Subcutaneous adipose tissue (tissue), 4 donors: ENCODE data around the gene RNF125. TPM values are rescaled to one million over a fixed set of nuclear protein-coding genes. Genes with fewer than 3 reads are reported as not detected.

Experiments used
- total RNA-seq, 4 donors: library from RNA; depleted of rRNA; stranded (reverse); fragments of >200 nt; gene quantifications; one replicate each; pipeline ENCODE4 v1.1.0, GENCODE V29; 2016
- TF ChIP-seq, protein P1 (sequence below): fragments of 450-650 bp; IDR thresholded peaks from one replicate; pipeline ENCODE4 v1.5.1; 2016; ENCODE audit warnings: low read depth, mild to moderate bottlenecking, control low read depth, antibody characterized with exemption, moderate library complexity

Gene RNF125
- total RNA-seq, 4 donors from 2014 or later = 15.6 to 24.9 (median 19.4) TPM

DNA sequence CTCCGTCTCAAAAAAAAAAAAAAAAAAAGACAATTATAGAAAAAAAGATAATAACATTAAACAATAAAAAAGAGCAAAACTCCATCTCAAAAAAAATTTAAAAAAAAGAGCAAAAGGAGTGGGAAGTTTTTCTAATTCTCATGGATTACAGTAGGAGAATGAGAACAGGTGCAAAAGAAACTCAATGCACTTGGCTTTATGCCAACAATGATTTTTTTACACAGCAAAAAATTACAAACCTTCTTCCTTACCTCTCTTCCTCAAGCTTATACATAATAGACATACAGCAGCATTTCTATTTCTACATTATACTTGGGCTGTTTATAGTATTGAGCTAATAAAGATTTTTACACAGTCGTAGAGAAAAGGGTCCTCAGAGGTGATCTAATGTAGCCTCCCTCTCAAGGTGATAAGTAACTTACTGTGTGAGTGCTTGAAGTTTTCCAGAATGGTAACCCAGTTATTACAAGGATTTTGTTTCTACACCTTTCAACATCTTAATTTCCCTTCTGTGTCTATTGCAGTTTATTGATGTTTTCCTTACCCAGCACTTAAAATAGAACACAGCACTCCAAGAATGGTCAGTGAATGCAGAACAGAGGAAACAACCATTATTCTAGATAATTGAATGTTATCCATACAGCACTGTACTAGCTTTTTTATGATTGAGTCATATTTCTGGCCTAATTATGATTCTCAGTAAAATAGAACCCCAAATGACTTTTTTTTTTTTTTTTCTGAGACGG lies 38.2 kb downstream of the RNF125 start:
- TF ChIP-seq, protein P1, sequence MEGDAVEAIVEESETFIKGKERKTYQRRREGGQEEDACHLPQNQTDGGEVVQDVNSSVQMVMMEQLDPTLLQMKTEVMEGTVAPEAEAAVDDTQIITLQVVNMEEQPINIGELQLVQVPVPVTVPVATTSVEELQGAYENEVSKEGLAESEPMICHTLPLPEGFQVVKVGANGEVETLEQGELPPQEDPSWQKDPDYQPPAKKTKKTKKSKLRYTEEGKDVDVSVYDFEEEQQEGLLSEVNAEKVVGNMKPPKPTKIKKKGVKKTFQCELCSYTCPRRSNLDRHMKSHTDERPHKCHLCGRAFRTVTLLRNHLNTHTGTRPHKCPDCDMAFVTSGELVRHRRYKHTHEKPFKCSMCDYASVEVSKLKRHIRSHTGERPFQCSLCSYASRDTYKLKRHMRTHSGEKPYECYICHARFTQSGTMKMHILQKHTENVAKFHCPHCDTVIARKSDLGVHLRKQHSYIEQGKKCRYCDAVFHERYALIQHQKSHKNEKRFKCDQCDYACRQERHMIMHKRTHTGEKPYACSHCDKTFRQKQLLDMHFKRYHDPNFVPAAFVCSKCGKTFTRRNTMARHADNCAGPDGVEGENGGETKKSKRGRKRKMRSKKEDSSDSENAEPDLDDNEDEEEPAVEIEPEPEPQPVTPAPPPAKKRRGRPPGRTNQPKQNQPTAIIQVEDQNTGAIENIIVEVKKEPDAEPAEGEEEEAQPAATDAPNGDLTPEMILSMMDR = no peak

DNA sequence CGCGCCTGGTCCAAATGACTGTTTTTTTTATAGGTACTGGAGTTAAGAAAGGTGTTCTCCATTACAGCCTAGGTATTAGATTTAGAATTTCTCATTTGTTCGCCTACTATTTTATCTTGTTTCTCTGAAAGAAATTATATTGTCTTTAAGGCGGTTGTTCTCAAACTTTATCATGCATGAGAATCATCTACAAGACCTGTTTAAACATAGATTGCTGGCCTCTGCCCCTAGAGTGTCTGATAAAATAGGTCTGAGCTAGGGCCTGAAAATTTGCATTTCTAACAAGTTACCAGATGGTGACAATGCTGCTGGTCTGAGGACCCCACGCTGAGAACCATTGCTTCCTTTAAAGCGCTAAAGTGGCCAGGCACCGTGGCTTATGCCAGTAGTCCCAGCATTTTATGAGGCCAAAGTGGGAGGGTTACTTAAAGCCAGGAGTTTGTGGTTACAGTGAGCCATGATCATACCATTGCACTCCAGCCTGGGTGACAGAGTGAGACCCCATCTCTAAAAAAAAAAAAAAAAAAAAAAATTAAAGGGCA lies 39.1 kb downstream of the RNF125 start:
- TF ChIP-seq, protein P1 = no peak

DNA sequence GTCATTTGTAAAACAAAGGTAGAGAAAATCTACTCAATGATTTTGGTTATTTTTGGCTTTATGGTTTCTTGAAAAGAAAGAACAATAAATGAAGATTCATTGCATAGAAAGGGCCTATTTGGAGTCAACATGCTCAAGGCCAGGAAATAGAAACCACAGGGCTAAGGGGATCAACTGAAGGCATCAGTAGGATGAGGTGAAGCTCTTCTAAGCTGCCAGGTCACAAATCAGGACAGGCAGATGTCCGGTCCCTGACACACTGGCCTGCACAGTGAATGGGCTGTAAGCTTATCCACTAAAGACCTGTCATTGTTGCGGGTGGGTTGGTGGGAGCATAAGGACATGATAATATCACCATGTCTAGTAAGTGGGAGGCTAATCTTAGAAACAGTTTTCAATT lies 41.4 kb downstream of the RNF125 start:
- TF ChIP-seq, protein P1 = no peak

DNA sequence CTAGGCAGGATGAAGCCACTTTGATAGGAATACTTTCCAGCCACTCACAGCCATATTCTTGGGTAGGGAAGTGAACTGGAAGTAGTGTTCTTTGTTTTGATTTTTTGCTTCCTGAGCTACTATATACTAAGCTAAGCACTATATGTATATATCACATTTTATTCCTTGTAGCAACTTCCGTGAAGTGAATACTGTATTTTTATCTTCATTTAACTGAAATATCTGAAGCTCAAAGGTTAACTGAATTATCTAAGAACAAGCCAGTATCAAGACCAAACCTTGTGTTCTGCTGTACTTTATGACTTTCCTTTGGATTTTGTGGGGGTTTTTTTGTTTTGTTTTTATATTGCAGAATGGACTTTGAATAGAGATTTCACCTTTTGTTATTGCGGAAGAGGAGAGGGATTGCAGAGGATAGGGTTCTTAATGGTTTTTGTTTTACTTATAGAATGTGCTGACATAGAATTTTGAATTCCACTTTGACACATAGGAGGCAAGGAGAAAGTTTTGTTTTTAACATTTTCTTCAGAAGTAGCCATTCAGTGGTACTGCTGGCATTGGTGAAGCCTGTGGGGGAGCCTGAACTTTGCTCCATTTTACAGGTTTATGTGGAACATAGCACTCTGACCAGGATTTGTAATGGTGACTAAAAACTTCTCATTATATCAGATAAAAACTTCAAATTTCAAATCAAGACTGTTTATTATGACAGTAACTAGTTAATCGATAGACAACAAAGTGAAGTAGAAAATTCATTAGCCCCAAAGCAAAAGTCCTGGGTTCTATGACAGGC lies 48.9 kb downstream of the RNF125 start:
- TF ChIP-seq, protein P1 = no peak

DNA sequence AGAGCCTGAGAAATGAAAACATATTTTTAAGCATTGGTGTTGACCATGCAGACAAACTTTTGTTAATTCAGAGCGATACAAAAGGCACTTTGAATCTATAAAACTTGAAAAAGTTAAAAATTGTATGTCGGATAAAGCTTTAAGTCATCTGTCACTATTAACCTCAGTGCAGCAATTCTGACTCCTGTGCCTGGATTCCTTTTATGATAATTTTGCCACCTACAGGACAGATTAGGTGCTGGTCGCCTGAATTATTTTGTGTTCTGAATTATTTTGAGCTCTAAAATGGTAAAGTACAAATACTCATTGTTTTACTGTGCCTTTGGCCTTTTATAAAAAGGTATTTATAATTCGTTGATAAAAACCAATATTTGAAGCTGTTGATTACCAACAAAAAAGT lies 53.7 kb downstream of the RNF125 start:
- TF ChIP-seq, protein P1 = no peak

DNA sequence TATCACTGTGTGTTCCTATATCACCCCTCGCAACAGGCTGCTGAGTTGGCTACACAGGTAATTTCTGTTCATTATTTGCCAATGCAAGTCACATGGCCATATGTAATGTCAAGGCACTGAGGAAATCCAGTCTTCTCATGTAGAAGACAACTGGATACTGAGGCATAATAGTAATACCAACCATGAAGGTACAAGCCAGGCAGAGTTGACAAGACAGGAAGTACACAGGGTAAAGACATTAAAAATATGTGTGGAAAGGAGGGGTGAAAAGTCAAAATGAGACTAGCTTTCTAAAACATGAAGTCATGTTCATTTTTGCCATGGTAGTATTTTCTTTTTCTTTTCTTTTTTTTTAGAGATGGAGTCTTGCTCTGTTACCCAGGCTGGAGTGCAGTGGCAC lies 55.6 kb downstream of the RNF125 start:
- TF ChIP-seq, protein P1 = no peak

- TF ChIP-seq, protein P1 = no peak
Measured at GRCh38 chr18:32078845-32079244, 60.2 kb downstream of the RNF125 start.
